CD4-positive, alpha-beta T cell treated with Interleukin-21 for 1 hour (primary cell): ENCODE measurements around the gene IGFBPL1.
"Not testable (repeated sequence)": the region's sequence is repeated elsewhere in the genome, so short reads cannot be mapped to it uniquely, and the experiment has no call there.

Experiments
- DNase-seq: peaks from one replicate; pipeline ENCODE4 v3.0.0-alpha.2; 2020

Gene IGFBPL1

GRCh38 chr9:38395653-38396370, 28.4 kb downstream of the IGFBPL1 start:
- DNase-seq, result no peak

GRCh38 chr9:38394416-38394815, 29.8 kb downstream of the IGFBPL1 start:
- no peak for DNase-seq

- no peak for DNase-seq
These were observed 31.0 kb downstream of the IGFBPL1 start for GRCh38 chr9:38393128-38393796.

GRCh38 chr9:38392235-38393127, 31.8 kb downstream of the IGFBPL1 start, which contains the start of gene ALDH1B1:
Gene ALDH1B1 (plus strand): TSS chr9:38392702. CDS start chr9:38395749, 3,047 bp downstream.
- peak; percentile 61 for DNase-seq

GRCh38 chr9:38391278-38392118, 32.8 kb downstream of the IGFBPL1 start:
- no peak for DNase-seq

GRCh38 chr9:38390851-38391250, 33.4 kb downstream of the IGFBPL1 start:
- no peak for DNase-seq

GRCh38 chr9:38390442-38390841, 33.8 kb downstream of the IGFBPL1 start:
- DNase-seq, result no peak

GRCh38 chr9:38389313-38389712, 34.9 kb downstream of the IGFBPL1 start:
- no peak for DNase-seq

- DNase-seq, result no peak
These were observed 35.7 kb downstream of the IGFBPL1 start for GRCh38 chr9:38388283-38389223.

GRCh38 chr9:38387751-38388150, 36.5 kb downstream of the IGFBPL1 start:
- DNase-seq, result no peak

GRCh38 chr9:38387066-38387465, 37.2 kb downstream of the IGFBPL1 start:
- DNase-seq, result no peak

GRCh38 chr9:38386319-38386895, 37.8 kb downstream of the IGFBPL1 start:
- DNase-seq, result no peak

GRCh38 chr9:38385896-38386295, 38.4 kb downstream of the IGFBPL1 start:
- no peak for DNase-seq

GRCh38 chr9:38384990-38385848, 39.0 kb downstream of the IGFBPL1 start:
- no peak for DNase-seq

- no peak for DNase-seq
These were observed 42.1 kb downstream of the IGFBPL1 start for GRCh38 chr9:38382141-38382540.

- no peak for DNase-seq
These were observed 43.3 kb downstream of the IGFBPL1 start for GRCh38 chr9:38380872-38381534.

- no peak for DNase-seq
These were observed 43.9 kb downstream of the IGFBPL1 start for GRCh38 chr9:38380230-38380871.

GRCh38 chr9:38377336-38378083, 46.7 kb downstream of the IGFBPL1 start:
- not testable (repeated sequence) for DNase-seq
